Keratinocyte (primary cell): Measurements from ENCODE around the gene IFT122.

Source experiments
- EZH2 ChIP-seq: IDR thresholded peaks from one replicate; pipeline ENCODE4 v1.6.1; 2012; ENCODE audit warnings: inconsistent platforms, mild to moderate bottlenecking, low read length, moderate library complexity
- TF ChIP-seq, protein P1 (sequence below), 3 experiments: IDR thresholded peaks in 1 of 3; conservative IDR thresholded peaks in 1 of 3; optimal IDR thresholded peaks in 1 of 3; 2 replicates in 2 of 3; 3 replicates in 1 of 3; pipeline versions ENCODE3 to v1.5.1; 2011; ENCODE audit warnings: low read length in 3 of 3, mild to moderate bottlenecking in 3 of 3, moderate library complexity in 2 of 3, control low read depth in 1 of 3, inconsistent platforms in 1 of 3; ENCODE audit not compliant: insufficient read depth in 2 of 3; ENCODE audit errors: extremely low read depth in 1 of 3

GRCh38 chr3:129543999-129544398 lies 104.0 kb downstream of the IFT122 start:
- TF ChIP-seq, protein P1, sequence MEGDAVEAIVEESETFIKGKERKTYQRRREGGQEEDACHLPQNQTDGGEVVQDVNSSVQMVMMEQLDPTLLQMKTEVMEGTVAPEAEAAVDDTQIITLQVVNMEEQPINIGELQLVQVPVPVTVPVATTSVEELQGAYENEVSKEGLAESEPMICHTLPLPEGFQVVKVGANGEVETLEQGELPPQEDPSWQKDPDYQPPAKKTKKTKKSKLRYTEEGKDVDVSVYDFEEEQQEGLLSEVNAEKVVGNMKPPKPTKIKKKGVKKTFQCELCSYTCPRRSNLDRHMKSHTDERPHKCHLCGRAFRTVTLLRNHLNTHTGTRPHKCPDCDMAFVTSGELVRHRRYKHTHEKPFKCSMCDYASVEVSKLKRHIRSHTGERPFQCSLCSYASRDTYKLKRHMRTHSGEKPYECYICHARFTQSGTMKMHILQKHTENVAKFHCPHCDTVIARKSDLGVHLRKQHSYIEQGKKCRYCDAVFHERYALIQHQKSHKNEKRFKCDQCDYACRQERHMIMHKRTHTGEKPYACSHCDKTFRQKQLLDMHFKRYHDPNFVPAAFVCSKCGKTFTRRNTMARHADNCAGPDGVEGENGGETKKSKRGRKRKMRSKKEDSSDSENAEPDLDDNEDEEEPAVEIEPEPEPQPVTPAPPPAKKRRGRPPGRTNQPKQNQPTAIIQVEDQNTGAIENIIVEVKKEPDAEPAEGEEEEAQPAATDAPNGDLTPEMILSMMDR (optimal IDR thresholded peaks at IDR 0.05 in 1 of 3, IDR thresholded peaks at IDR 0.05 in 1 of 3, conservative IDR thresholded peaks at IDR 0.05 in 1 of 3; ENCODE audit: extremely low read depth in 1 of 3, insufficient read depth in 2 of 3, low read length in 3 of 3): no peak
- no peak for TF ChIP-seq EZH2
